Stimulated activated CD8-positive, alpha-beta memory T cell treated with anti-CD3 and anti-CD28 coated beads, Interleukin-7, amount 100 ng/mL, for 1 hour (primary cell): ENCODE measurements around the gene OLFML3.

Experiments used
- DNase-seq, 2 donors: peaks; one replicate each; pipeline ENCODE4 v3.0.0-alpha.2; 2020; ENCODE audit warnings: low read depth in 2 of 2

Gene OLFML3

DNA sequence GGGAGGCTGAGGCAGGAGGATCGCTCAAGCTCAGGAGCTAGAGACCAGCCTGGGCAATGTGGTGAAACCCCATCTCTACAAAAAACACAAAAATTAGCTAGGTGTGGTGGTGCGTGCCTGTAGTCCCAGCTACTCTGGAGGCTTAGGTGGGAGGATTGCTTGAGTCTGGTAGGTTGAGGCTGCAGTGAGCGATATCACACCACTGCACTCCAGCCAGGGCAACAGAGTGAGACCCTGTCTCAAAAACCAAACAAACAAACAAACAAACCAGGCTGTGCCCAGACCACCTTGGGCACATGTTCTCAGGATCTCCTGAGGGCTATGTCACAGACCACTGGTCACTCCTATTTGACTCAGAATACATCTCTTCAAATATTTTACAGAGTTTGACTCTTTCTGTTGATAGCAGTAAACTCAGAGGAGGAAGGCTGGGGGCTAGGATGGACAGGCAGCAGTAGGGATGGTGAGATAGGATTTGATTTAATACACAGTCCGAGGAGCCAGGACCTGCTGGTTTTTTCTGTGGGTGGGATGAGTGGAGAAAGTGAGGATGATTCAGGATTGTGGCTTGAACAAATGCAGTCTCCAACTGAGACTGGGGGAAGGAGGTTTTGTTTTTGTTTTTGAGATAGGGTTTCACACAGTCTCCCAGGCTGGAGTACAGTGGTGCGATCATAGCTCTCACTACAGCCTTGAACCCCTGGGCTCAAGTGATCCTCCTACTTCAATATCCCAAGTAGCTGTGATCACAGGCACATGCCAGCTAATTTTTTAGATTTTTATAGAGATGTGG lies 46.5 kb downstream of the OLFML3 start:
- DNase-seq, result no peak

DNA sequence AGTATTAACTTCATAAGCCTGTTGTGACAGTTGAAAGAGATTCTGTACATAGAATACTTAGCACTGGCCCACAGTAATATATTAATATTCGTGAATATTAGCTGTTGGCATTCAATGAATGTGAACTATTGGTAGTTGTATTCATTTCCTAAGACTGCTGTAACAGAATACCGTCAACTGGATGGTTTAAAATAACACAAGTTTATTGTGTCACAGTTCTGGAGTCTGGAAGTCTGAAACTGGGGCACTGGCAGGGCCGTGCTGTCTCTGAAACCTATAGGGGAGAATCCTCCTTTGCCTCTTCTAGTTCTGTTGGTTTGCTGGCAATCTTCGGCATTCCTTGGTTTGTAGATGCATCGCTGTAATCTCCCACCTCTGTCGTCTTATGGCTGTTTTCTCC lies 47.5 kb downstream of the OLFML3 start:
- DNase-seq, result no peak
